Measurements from ENCODE around the gene RNF212.

DNA sequence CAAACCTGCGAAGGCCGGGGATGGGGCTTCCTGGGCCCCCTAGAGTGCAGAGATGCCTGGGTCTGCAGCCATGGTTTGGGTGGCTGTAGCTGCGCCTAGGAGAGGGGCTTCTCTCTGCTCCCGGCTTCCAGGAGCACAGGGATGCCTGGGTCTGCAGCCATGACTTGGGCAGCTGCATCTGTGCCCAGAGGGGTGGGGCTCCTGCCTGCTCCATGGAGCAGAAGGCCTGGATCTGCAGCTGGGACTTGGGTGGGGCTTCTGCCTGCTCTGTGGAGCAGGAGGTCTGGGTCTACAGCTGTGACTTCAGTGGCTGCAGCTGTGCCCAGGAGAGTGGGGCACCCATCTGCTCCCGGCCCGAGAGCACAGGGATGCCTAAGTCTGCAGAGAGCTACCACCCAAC is 38.2 kb upstream of the RNF212 start:
- TF ChIP-seq, protein P1, sequence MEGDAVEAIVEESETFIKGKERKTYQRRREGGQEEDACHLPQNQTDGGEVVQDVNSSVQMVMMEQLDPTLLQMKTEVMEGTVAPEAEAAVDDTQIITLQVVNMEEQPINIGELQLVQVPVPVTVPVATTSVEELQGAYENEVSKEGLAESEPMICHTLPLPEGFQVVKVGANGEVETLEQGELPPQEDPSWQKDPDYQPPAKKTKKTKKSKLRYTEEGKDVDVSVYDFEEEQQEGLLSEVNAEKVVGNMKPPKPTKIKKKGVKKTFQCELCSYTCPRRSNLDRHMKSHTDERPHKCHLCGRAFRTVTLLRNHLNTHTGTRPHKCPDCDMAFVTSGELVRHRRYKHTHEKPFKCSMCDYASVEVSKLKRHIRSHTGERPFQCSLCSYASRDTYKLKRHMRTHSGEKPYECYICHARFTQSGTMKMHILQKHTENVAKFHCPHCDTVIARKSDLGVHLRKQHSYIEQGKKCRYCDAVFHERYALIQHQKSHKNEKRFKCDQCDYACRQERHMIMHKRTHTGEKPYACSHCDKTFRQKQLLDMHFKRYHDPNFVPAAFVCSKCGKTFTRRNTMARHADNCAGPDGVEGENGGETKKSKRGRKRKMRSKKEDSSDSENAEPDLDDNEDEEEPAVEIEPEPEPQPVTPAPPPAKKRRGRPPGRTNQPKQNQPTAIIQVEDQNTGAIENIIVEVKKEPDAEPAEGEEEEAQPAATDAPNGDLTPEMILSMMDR (CRISPR knock-in tag; IDR thresholded peaks at IDR 0.05), result no peak
- no peak for TF ChIP-seq ZNF605 (CRISPR knock-in tag; IDR thresholded peaks at IDR 0.05)

All from HepG2 (cell line).